Keratinocyte (primary cell): Measurements from ENCODE around the gene SHROOM3. TPM values are rescaled to one million over a fixed set of nuclear protein-coding genes. Genes with fewer than 3 reads are reported as not detected.

Experiments
- DNase-seq: peaks from one replicate; pipeline ENCODE4 v3.0.0-alpha.2; 2011; ENCODE audit warnings: low read depth, missing footprints, low spot score
- FAIRE-seq: peaks from 2 replicates; lab custom pipeline; 2011; peaks lifted over from hg19 to GRCh38; lab: Jason Lieb, UNC
- H2AFZ ChIP-seq: 2 replicates; pipeline ENCODE4 v1.6.0; 2012; ENCODE audit warnings: low read length, control low read depth, inconsistent platforms; ENCODE audit not compliant: control insufficient read depth
- H3K27ac ChIP-seq: 2 replicates; pipeline ENCODE4 v1.5.1; 2011; ENCODE audit warnings: low read length; ENCODE audit not compliant: control insufficient read depth, insufficient read depth
- H3K27me3 ChIP-seq: 3 replicates; pipeline ENCODE4 v1.6.0; 2011; ENCODE audit warnings: low read length; ENCODE audit not compliant: control insufficient read depth, insufficient read depth; ENCODE audit errors: extremely low read depth
- H3K36me3 ChIP-seq, 2 experiments: 2 replicates in 1 of 2; 3 replicates in 1 of 2; pipeline ENCODE4 v1.5.1; 2011; ENCODE audit warnings: low read length in 2 of 2, mild to moderate bottlenecking in 1 of 2; ENCODE audit not compliant: control insufficient read depth in 2 of 2, insufficient read depth in 2 of 2; ENCODE audit errors: extremely low read depth in 1 of 2
- H3K4me1 ChIP-seq: 3 replicates; pipeline ENCODE4 v1.5.1; 2011; ENCODE audit warnings: low read length; ENCODE audit not compliant: control insufficient read depth, insufficient read depth; ENCODE audit errors: extremely low read depth
- H3K4me2 ChIP-seq: 3 replicates; pipeline ENCODE4 v1.6.0; 2011; ENCODE audit warnings: low read depth, low read length; ENCODE audit not compliant: control insufficient read depth, insufficient read depth; ENCODE audit errors: extremely low read depth
- H3K4me3 ChIP-seq, 3 experiments: fragments of 200-600 bp in 1 of 3; sonication (generic) in 1 of 3; 2 replicates in 2 of 3; 3 replicates in 1 of 3; pipeline ENCODE4 v1.5.1; 2011 to 2016; ENCODE audit warnings: low read length in 3 of 3, mild to moderate bottlenecking in 3 of 3, control low read depth in 2 of 3, inconsistent platforms in 1 of 3, low read depth in 1 of 3, mixed read lengths in 1 of 3, mixed run types in 1 of 3, moderate library complexity in 1 of 3; ENCODE audit not compliant: control insufficient read depth in 2 of 3, insufficient read depth in 2 of 3; ENCODE audit errors: extremely low read depth in 1 of 3
- H3K79me2 ChIP-seq: 2 replicates; pipeline ENCODE4 v1.6.0; 2012; ENCODE audit warnings: low read length; ENCODE audit not compliant: control insufficient read depth, insufficient read depth
- H3K9ac ChIP-seq: 3 replicates; pipeline ENCODE4 v1.6.0; 2011; ENCODE audit warnings: low read length; ENCODE audit not compliant: control insufficient read depth, insufficient read depth; ENCODE audit errors: extremely low read depth
- H3K9me1 ChIP-seq: 3 replicates; pipeline ENCODE4 v1.6.0; 2011; ENCODE audit warnings: low read length; ENCODE audit not compliant: control insufficient read depth, insufficient read depth; ENCODE audit errors: extremely low read depth
- H3K9me3 ChIP-seq: 2 replicates; pipeline ENCODE4 v1.5.1; 2012; ENCODE audit warnings: low read depth, low read length; ENCODE audit not compliant: control insufficient read depth
- H4K20me1 ChIP-seq: 3 replicates; pipeline ENCODE4 v1.6.0; 2011; ENCODE audit warnings: low read length; ENCODE audit not compliant: control insufficient read depth, insufficient read depth; ENCODE audit errors: extremely low read depth
- CTCF ChIP-seq, 3 experiments: IDR thresholded peaks in 1 of 3; conservative IDR thresholded peaks in 1 of 3; optimal IDR thresholded peaks in 1 of 3; 2 replicates in 2 of 3; 3 replicates in 1 of 3; pipeline versions ENCODE3 to v1.5.1; 2011; ENCODE audit warnings: low read length in 3 of 3, mild to moderate bottlenecking in 3 of 3, moderate library complexity in 2 of 3, control low read depth in 1 of 3, inconsistent platforms in 1 of 3; ENCODE audit not compliant: insufficient read depth in 2 of 3; ENCODE audit errors: extremely low read depth in 1 of 3
- EZH2 ChIP-seq: IDR thresholded peaks from one replicate; pipeline ENCODE4 v1.6.1; 2012; ENCODE audit warnings: inconsistent platforms, mild to moderate bottlenecking, low read length, moderate library complexity
- dilution Hi-C: fragments of 300-500 bp; cut with MboI; formaldehyde crosslinking; loops from one replicate; pipeline ENCODE4 v1.7.0; 2020; ENCODE audit warnings: low sequenced_read_pairs; ENCODE audit not compliant: extremely low pct_ligation_motif_present
- polyA plus RNA-seq, 5 experiments: library from polyadenylated mRNA; depleted of rRNA in 3 of 5; stranded (reverse) in 3 of 5; stranded (forward) in 1 of 5; unstranded in 1 of 5; fragments of >200 nt; gene quantifications; 1 replicate in 1 of 5; 2 replicates in 3 of 5; 3 replicates in 1 of 5; pipeline versions ENCODE4 v1.2.1 to v1.2.3, GENCODE V29; 2011 to 2012; ENCODE audit warnings: missing spikeins in 2 of 5, low read depth in 1 of 5, low replicate concordance in 1 of 5

The SHROOM3 gene
- polyA plus RNA-seq, 1 donor (not counting 4 experiments of a cell fraction or from before 2014, with no cell fraction given): 4.9 TPM

- TF ChIP-seq EZH2 (no peak), CTCF (optimal IDR thresholded peaks at IDR 0.05 in 1 of 3, IDR thresholded peaks at IDR 0.05 in 1 of 3, conservative IDR thresholded peaks at IDR 0.05 in 1 of 3; ENCODE audit: extremely low read depth in 1 of 3, insufficient read depth in 2 of 3, low read length in 3 of 3) (no peak)
- Histone ChIP-seq H3K27me3 (peaks cover 2% of the 10 kb centered on the region), H3K36me3 (no peaks in the 10 kb centered on the region), H3K4me2 (no peak overlapping the region), H3K79me2 (no peaks in the 10 kb centered on the region), H2AFZ (no peak overlapping the region), H3K27ac (no peak overlapping the region), H4K20me1 (no peaks in the 10 kb centered on the region), H3K9me3 (no peaks in the 10 kb centered on the region), H3K4me1 (no peaks in the 10 kb centered on the region), H3K9me1 (no peaks in the 10 kb centered on the region), H3K9ac (no peak overlapping the region), H3K4me3 (no peak overlapping the region)
- FAIRE-seq (no peak), DNase-seq (no peak)
- dilution Hi-C loops: no loop called here
Measured at GRCh38 chr4:76601791-76602190, 166.8 kb downstream of the SHROOM3 start.

- FAIRE-seq: no peak
- Histone ChIP-seq H4K20me1 (no peaks in the 10 kb centered on the region), H3K9me1 (no peaks in the 10 kb centered on the region), H3K4me2 (no peak overlapping the region), H3K27me3 (no peaks in the 10 kb centered on the region), H3K79me2 (no peaks in the 10 kb centered on the region), H3K36me3 (no peaks in the 10 kb centered on the region), H3K4me1 (no peaks in the 10 kb centered on the region), H2AFZ (no peak overlapping the region), H3K27ac (no peak overlapping the region), H3K9ac (no peak overlapping the region), H3K4me3 (no peak overlapping the region), H3K9me3 (no peaks in the 10 kb centered on the region)
- DNase-seq: no peak
- dilution Hi-C loops: no loop called here
- TF ChIP-seq EZH2 (no peak), CTCF (optimal IDR thresholded peaks at IDR 0.05 in 1 of 3, IDR thresholded peaks at IDR 0.05 in 1 of 3, conservative IDR thresholded peaks at IDR 0.05 in 1 of 3; ENCODE audit: extremely low read depth in 1 of 3, insufficient read depth in 2 of 3, low read length in 3 of 3) (no peak)
Measured at GRCh38 chr4:76605099-76605563, 170.1 kb downstream of the SHROOM3 start.
